ENCODE data around the gene DNAJB9. TPM values are rescaled to one million over a fixed set of nuclear protein-coding genes. Genes with fewer than 3 reads are reported as not detected.
"Not testable (repeated sequence)": the region's sequence is repeated elsewhere in the genome, so short reads cannot be mapped to it uniquely, and the experiment has no call there.

DNAJB9 gene
- 22.4 and 41.5 TPM in 2 replicates for total RNA-seq

DNA sequence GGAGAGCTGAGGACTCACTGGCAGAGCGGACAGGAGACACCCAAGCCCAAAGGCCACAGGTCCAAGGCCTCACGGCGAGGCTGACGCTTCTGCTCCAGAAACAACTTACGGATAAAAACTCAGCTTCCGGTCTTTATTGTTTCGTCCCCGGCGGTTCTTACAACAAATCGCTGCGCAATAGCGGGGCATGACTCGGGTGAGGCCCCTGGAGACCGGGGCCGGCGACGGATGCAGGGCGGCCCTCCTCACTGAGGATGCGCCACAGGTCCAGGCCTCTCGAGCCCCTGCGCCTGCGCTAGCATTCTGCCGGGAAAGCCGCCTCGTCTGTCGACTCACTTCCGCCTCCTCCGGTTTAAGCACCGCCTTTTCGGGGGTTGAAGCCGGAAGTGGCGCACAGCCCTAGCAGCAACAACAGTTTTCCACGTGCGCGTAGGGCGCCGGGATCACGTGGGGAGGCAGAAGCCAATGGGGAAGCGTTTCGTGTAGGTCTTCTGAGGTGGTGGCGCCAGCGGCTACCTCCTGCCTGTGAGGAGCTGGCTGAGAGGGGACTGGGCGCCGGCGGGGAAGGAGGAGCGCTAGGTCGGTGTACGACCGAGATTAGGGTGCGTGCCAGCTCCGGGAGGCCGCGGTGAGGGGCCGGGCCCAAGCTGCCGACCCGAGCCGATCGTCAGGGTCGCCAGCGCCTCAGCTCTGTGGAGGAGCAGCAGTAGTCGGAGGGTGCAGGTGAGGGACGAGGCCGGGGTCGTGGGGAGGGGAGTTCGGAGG lies at the start of gene DNAJB9, which contains the start of gene THAP5:
DNAJB9 (plus strand) TSS at position 494 of the 765 bp plus-strand sequence. CDS start 1,853 bp downstream, outside the sequence.
THAP5 (minus strand) TSS at position 326 of the 765 bp plus-strand sequence; CDS start at position 189, 137 bp downstream.
- DNase-seq = peak; percentile 100

GRCh38 chr7:108522780-108523179 lies 46.9 kb upstream of the DNAJB9 start:
- DNase-seq = no peak

- DNase-seq = peak; percentile 77
Measured at GRCh38 chr7:108525327-108525984, 44.2 kb upstream of the DNAJB9 start.

DNA sequence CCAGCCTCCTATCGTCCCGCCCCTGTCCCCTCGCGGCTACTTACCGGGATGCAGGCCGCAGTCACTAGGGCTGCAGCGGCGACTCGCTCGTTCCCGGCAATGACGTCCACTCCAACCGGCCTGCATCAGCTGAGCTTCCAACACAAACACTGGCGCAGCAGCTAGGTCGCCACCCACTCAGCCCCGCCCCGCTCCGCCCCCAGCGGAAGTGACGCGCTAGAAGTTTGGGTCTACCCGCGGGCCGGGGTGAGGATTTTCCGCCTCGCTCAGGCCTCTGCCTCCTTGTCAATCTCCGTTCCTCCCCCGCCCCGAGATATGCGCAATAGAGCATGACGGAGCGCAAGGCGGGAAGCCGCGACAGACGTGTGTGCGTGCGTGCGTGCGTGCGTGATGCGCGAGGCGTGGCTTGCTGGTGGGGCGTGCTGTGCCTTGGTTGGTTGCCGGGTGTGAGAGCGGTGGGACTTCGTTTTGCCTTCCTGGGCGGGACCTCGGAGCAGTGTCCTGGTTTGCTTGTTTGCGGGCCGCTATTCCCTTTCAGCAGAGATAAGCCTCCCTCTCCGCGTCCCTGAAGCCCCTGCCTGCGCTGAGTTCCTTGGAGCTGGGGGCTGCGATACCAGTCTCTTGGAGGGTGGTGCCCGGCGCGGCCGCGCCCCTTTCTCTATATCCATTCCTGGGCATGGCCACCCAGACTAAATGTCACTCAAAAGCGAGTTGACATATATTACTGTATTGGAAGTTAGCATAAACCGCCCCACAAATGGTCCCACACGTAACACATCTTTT lies 43.5 kb upstream of the DNAJB9 start, which contains the start of gene PNPLA8:
PNPLA8 (minus strand) TSS at position 151 of the 783 bp plus-strand sequence. CDS start 10,644 bp downstream, outside the sequence.
- DNase-seq = peak; percentile 100

DNA sequence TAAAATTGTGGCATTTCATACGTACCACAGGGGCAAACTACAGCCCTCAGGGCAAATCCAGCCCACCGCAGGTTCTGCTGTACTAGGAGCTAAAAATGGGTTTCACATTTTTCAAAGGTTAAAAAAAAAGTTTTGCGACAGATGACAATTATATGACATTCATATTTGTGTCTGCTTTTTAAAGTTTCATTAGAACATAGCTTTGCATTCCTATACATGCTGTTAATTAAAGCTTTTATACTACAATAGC lies 43.0 kb upstream of the DNAJB9 start:
- no peak for DNase-seq

- DNase-seq = no peak
Measured at GRCh38 chr7:108528183-108528712, 41.4 kb upstream of the DNAJB9 start.

- no peak for DNase-seq
Measured at GRCh38 chr7:108529341-108529740, 40.3 kb upstream of the DNAJB9 start.

DNA sequence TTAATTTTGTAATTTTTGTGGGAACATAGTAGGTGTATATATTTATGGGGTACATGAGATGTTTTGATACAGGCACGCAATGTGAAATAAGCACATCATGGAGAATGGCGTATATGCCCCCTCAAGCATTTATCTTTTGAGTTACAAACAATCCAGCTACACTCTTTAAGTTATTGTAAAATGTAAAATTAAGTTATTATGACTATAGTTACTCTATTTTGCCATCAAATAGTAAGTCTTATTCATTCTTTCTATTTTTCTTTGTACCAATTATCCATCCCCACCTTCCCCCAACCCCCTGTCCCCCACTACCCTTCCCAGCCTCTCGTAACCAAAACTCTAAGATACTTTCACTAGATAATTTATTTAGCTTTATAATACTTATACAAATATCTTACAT lies 36.0 kb upstream of the DNAJB9 start:
- no peak for DNase-seq

- DNase-seq = no peak
Measured at GRCh38 chr7:108535257-108535656, 34.4 kb upstream of the DNAJB9 start.

DNA sequence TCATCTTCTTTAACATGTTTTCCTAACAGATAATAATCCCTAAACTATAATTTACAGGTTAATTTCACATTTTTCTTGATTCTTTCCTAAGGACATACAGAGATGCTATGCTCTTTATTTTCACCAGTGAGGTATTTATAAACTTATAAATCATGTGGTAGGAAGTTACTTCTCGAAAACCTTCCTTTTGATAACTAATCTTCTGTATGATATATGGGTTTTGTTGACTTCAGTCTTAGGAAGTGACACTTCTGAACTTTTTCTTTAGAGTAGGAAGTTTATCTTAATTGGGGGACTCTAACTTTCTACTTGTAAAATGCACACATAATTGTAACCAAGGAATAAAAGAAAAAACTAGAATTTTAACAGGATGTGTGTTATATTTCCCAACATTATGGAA lies 33.9 kb upstream of the DNAJB9 start:
- no peak for DNase-seq

GRCh38 chr7:108537229-108537628 lies 32.4 kb upstream of the DNAJB9 start:
- no peak for DNase-seq

DNA sequence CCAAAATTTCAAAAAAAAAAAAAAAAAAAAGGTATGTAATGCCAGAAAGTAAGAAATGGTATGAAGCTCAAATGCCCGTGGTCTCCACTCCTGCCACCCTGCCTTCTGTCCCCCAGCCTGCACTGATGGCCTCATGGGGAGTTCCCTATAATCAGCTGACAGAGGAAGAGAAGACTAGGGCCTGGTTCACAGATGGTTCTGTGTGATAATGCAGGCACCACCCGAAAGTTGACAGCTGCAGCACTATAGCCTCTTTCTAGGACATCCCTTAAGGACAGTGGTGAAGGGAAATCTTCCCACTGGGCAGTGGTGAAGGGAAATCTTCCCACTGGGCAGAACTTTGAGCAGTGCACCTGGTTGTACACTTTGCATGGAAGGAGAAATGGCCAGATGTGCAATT lies 31.4 kb upstream of the DNAJB9 start:
- DNase-seq = not testable (repeated sequence)

DNA sequence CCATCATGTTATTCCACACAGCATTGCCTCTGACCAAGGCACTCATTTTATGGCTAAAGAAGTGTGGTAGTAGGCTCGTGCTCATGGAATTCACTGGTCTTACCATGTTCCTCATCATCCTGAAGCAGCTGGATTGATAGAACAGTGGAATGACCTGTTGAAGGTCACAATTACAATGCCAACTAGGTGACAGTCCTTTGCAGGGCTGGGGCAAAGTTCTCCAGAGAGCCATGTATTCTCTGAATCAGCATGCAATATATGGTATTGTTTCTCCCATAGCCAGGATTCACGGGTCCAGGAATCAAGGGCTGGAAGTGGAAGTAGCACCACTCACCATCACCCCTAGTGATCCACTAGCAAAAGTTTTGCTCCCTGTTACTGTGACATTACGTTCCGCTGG lies 31.0 kb upstream of the DNAJB9 start:
- DNase-seq = not testable (repeated sequence)

- no peak for DNase-seq
Measured at GRCh38 chr7:108541478-108541877, 28.2 kb upstream of the DNAJB9 start.

GRCh38 chr7:108548141-108548896 lies 21.4 kb upstream of the DNAJB9 start:
- not testable (repeated sequence) for DNase-seq

GRCh38 chr7:108556665-108557064 lies 13.0 kb upstream of the DNAJB9 start:
- DNase-seq = not testable (repeated sequence)

GRCh38 chr7:108557191-108557590 lies 12.5 kb upstream of the DNAJB9 start:
- DNase-seq = no peak

- DNase-seq = no peak
Measured at GRCh38 chr7:108557617-108558016, 12.1 kb upstream of the DNAJB9 start.

DNA sequence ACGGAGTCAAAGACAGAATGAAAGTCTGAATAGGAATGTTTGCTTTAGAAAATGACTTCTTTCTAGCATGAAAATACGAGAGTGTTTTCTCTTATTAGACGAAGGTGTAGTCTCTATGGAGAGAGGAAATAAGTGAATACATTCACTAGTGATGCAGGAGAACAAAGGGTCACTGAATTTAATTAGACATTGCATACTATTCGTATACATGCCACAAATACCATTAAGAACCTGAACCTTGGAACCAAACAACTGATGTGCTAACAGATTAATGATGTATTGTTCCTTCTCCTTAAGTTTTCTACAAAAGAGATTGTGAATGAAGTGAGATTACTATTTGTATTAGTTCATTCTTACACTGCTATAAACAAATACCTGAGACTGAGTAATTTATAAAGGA lies 10.4 kb upstream of the DNAJB9 start:
- DNase-seq = no peak

GRCh38 chr7:108561047-108561619 lies 8.5 kb upstream of the DNAJB9 start:
- DNase-seq = no peak

- no peak for DNase-seq
Measured at GRCh38 chr7:108565987-108566386, 3.7 kb upstream of the DNAJB9 start.
